ENCODE data around the gene IGF1. TPM values are rescaled to one million over a fixed set of nuclear protein-coding genes. Genes with fewer than 3 reads are reported as not detected.

Gene IGF1
- total RNA-seq, 1 experiment from 2014 or later: not detected

GRCh38 chr12:102507301-102507700, 26.9 kb upstream of the IGF1 start (continued):
- TF ChIP-seq FOXJ3 (CRISPR knock-in tag; IDR thresholded peaks at IDR 0.05; ENCODE audit: borderline replicate concordance) (no peak), NFE2L1 (CRISPR knock-in tag; IDR thresholded peaks at IDR 0.05) (no peak), ZBTB21 (CRISPR knock-in tag; IDR thresholded peaks at IDR 0.05; ENCODE audit: borderline replicate concordance) (no peak), TEAD1 (CRISPR knock-in tag; IDR thresholded peaks at IDR 0.05) (no peak), IRF2 (CRISPR knock-in tag; IDR thresholded peaks at IDR 0.05; ENCODE audit: borderline replicate concordance, low read depth) (no peak), ZNF396 (CRISPR knock-in tag; IDR thresholded peaks at IDR 0.05; ENCODE audit: borderline replicate concordance) (no peak), ERG (CRISPR knock-in tag; IDR thresholded peaks at IDR 0.05) (no peak), SOX15 (CRISPR knock-in tag; IDR thresholded peaks at IDR 0.05) (no peak), NR3C1 (CRISPR knock-in tag; conservative IDR thresholded peaks at IDR 0.05; ENCODE audit: low read depth) (no peak), E2F4 (CRISPR knock-in tag; IDR thresholded peaks at IDR 0.05; ENCODE audit: borderline replicate concordance, low read depth) (no peak), ZNF425 (CRISPR knock-in tag; conservative IDR thresholded peaks at IDR 0.05) (no peak), FOXK1 (CRISPR knock-in tag; IDR thresholded peaks at IDR 0.05) (no peak), HMGA2 (CRISPR knock-in tag; IDR thresholded peaks at IDR 0.05) (no peak), IRF1 (CRISPR knock-in tag; IDR thresholded peaks at IDR 0.05) (no peak), MXD4 (CRISPR knock-in tag; IDR thresholded peaks at IDR 0.05; ENCODE audit: borderline replicate concordance) (no peak)

- Mint-ChIP-seq H3K9me3 (peaks cover 24% of the 10 kb centered on the region), H3K27me3 (ENCODE audit: low read depth) (no peaks in the 10 kb centered on the region), H3K27ac (no peak overlapping the region), H3K36me3 (0 out of 2 replicates have a peak, but pooled peaks cover 8% of the 10 kb centered on the region), H3K4me1 (peaks cover 4% of the 10 kb centered on the region; the same call in 1 of the 2 replicates), H3K4me3 (no peak overlapping the region)
- no peak for ATAC-seq
- POLR2A ChIA-PET: no interaction called here
- CTCF ChIA-PET: no interaction called here
- no peak for DNase-seq (ENCODE audit: low spot score)
- TF ChIP-seq TEAD1 (CRISPR knock-in tag; IDR thresholded peaks at IDR 0.05): no peak
- TF ChIP-seq FOXP1 (CRISPR knock-in tag; IDR thresholded peaks at IDR 0.05; ENCODE audit: borderline replicate concordance): no peak
- no peak for TF ChIP-seq PRDM15 (CRISPR knock-in tag; IDR thresholded peaks at IDR 0.05)
- TF ChIP-seq ZNF317 (CRISPR knock-in tag; IDR thresholded peaks at IDR 0.05; ENCODE audit: borderline replicate concordance, low read depth): no peak
- TF ChIP-seq ATF2 (CRISPR knock-in tag; IDR thresholded peaks at IDR 0.05; ENCODE audit: borderline replicate concordance, low read depth): no peak
- TF ChIP-seq SOX15 (CRISPR knock-in tag; IDR thresholded peaks at IDR 0.05): no peak
- no peak for TF ChIP-seq SMAD3 (CRISPR knock-in tag; IDR thresholded peaks at IDR 0.05; ENCODE audit: borderline replicate concordance)
Observed at GRCh38 chr12:102504871-102505270, 24.5 kb upstream of the IGF1 start.

All from WTC11 (cell line).